Breast epithelium (tissue), 4 donors: Measurements from ENCODE around the gene RAPGEF4. TPM values are rescaled to one million over a fixed set of nuclear protein-coding genes. Genes with fewer than 3 reads are reported as not detected.

ENCODE experiments used
- DNase-seq, 2 donors: peaks; one replicate each; pipeline ENCODE4 v3.0.0-alpha.2; 2019; ENCODE audit warnings: low spot score in 2 of 2
- H3K27ac ChIP-seq, 2 donors: fragments of 200-600 bp; sonication (generic) in 1 of 2; one replicate each; pipeline ENCODE4 v1.5.1; 2016 to 2019; ENCODE audit warnings: mild to moderate bottlenecking in 1 of 2
- H3K27me3 ChIP-seq, 2 donors: fragments of 200-600 bp; sonication (generic) in 1 of 2; one replicate each; pipeline versions ENCODE4 v1.5.1 to v1.6.0; 2017 to 2019; ENCODE audit warnings: control low read depth in 1 of 2, mild to moderate bottlenecking in 1 of 2
- H3K36me3 ChIP-seq: fragments of 200-600 bp; one replicate; pipeline ENCODE4 v1.5.1; 2019
- H3K4me1 ChIP-seq, 2 donors: fragments of 200-600 bp; sonication (generic); one replicate each; pipeline ENCODE4 v1.5.1; 2016 to 2019; ENCODE audit warnings: control low read depth in 1 of 2
- H3K4me3 ChIP-seq, 3 donors: fragments of 200-600 bp; sonication (generic); 1 replicate in 2 of 3; 2 replicates in 1 of 3; pipeline ENCODE4 v1.5.1; 2016 to 2019; ENCODE audit warnings: mild to moderate bottlenecking in 3 of 3, moderate library complexity in 2 of 3
- H3K9me3 ChIP-seq, 2 donors: fragments of 200-600 bp; sonication (generic) in 1 of 2; one replicate each; pipeline ENCODE4 v1.5.1; 2016 to 2019; ENCODE audit warnings: control low read depth in 1 of 2
- POLR2A ChIP-seq: fragments of 450-650 bp; IDR thresholded peaks from one replicate; pipeline ENCODE4 v1.6.1; 2016; ENCODE audit warnings: antibody characterized with exemption, mild to moderate bottlenecking, moderate library complexity
- POLR2AphosphoS5 ChIP-seq, 3 donors: sonication (generic); formaldehyde crosslinking; IDR thresholded peaks; one replicate each; pipeline ENCODE4 v1.6.1; 2017; ENCODE audit warnings: antibody characterized with exemption in 3 of 3
- intact Hi-C: fragments of 100-400 bp; cut with DNase I; formaldehyde crosslinking; loops from one replicate; pipeline ENCODE4 v1.15.1; 2023; ENCODE audit warnings: low total_unique reads
- total RNA-seq, 3 donors: library from RNA; depleted of rRNA; stranded (reverse); fragments of >200 nt; gene quantifications; one replicate each; pipeline ENCODE4 v1.1.0, GENCODE V29; 2016
- TF ChIP-seq, protein P1 (sequence below), 3 donors: fragments of 450-650 bp; IDR thresholded peaks; one replicate each; pipeline ENCODE4 v1.5.1; 2016 to 2017; ENCODE audit warnings: antibody characterized with exemption in 3 of 3, mild to moderate bottlenecking in 3 of 3, moderate library complexity in 3 of 3

RAPGEF4 gene
- total RNA-seq, 3 donors from 2014 or later = 7.7 to 12.8 (median 11.6) TPM

DNA sequence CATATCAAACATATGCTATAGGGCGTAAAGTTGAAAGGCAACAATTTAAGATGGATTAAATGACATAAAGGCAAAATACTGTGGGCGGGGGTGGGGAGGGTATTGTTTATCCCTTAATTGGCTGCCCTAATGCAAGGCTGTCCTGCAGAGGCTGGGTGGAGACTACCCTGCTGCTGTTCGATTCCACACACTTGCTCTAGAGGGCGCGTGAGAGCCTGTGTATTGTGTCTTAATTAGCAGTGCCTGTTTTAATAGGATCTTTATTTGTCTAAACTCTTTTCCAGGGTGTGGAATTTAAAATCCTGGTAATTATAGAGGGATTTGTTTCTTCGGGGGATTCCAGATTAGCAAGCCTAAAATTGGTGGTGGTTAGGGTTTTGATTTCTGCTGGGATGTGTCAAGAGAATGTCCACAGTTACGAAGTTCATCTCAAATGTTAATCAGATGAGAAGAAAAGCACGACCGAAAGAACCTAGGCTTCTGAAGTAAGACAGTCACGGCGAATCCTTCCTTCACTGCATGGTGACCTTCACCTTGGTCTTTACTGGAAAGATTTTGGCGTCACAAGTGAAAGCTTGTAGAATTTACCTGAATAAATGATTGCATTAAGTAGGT lies 236.5 kb downstream of the RAPGEF4 start:
- H3K36me3 ChIP-seq = no peaks in the 10 kb centered on the region
- no peak overlapping the region for H3K27ac ChIP-seq
- TF ChIP-seq POLR2AphosphoS5 (IDR thresholded peaks at IDR 0.05) (no peak), POLR2A (no peak)
- TF ChIP-seq, protein P1, sequence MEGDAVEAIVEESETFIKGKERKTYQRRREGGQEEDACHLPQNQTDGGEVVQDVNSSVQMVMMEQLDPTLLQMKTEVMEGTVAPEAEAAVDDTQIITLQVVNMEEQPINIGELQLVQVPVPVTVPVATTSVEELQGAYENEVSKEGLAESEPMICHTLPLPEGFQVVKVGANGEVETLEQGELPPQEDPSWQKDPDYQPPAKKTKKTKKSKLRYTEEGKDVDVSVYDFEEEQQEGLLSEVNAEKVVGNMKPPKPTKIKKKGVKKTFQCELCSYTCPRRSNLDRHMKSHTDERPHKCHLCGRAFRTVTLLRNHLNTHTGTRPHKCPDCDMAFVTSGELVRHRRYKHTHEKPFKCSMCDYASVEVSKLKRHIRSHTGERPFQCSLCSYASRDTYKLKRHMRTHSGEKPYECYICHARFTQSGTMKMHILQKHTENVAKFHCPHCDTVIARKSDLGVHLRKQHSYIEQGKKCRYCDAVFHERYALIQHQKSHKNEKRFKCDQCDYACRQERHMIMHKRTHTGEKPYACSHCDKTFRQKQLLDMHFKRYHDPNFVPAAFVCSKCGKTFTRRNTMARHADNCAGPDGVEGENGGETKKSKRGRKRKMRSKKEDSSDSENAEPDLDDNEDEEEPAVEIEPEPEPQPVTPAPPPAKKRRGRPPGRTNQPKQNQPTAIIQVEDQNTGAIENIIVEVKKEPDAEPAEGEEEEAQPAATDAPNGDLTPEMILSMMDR (IDR thresholded peaks at IDR 0.05) = peak in 1 of 3 donors; percentile 61
- no peak overlapping the region for H3K4me3 ChIP-seq
- no peaks in the 10 kb centered on the region for H3K27me3 ChIP-seq
- peaks cover 0 to 7% of the 10 kb centered on the region in 2 donors for H3K4me1 ChIP-seq
- intact Hi-C loops = no loop called here
- DNase-seq = no peak
- H3K9me3 ChIP-seq = no peaks in the 10 kb centered on the region

DNA sequence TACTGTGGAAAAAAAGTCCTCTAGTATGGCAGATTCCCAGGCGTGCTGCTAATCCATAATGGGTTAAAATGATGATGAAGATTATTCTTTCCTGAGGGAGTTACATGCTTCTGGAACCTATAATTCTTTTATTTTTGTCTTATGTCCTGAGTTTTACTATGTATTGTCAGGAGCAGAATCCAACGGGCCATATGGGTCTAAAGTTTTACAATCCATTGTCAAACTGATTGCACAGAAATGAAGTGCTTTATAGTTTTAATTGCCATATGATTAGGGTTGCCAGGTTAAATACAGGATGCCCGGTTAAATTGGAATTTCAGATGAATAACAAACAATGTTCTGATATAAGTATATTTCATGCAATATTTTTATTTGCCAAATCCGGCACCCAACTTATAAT lies 239.1 kb downstream of the RAPGEF4 start:
- no peaks in the 10 kb centered on the region for H3K9me3 ChIP-seq
- no peak overlapping the region for H3K4me3 ChIP-seq
- H3K27ac ChIP-seq = no peak overlapping the region
- no peak for DNase-seq
- intact Hi-C loops = no loop called here
- no peaks in the 10 kb centered on the region for H3K27me3 ChIP-seq
- TF ChIP-seq, protein P1 (IDR thresholded peaks at IDR 0.05) = no peak
- no peaks in the 10 kb centered on the region for H3K4me1 ChIP-seq
- no peaks in the 10 kb centered on the region for H3K36me3 ChIP-seq

DNA sequence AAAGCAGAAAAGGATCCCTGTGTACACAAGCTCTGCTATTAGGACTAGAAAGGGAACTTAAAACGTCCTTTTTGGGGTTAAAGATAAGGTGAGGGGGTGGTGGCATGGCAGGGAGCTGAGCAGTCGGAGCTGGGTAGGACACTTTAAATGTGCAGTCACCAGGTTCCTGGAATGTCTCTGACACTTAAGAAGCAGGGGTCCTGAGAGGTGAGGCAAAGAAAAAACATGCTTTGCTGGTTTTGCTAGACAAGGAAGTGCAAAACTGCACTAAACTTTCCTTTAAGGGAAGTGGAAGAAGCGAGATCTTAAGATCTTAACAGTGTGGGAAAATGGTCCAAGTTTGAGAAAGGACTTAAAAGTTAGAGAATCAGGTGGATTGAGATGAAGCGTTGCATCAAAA lies 240.5 kb downstream of the RAPGEF4 start:
- intact Hi-C loops = no loop called here
- Histone ChIP-seq H3K36me3 (no peaks in the 10 kb centered on the region), H3K9me3 (no peaks in the 10 kb centered on the region), H3K27me3 (no peaks in the 10 kb centered on the region), H3K27ac (no peak overlapping the region), H3K4me3 (no peak overlapping the region), H3K4me1 (no peaks in the 10 kb centered on the region)
- no peak for TF ChIP-seq POLR2AphosphoS5 (IDR thresholded peaks at IDR 0.05)
- no peak for TF ChIP-seq POLR2A
- TF ChIP-seq, protein P1 (IDR thresholded peaks at IDR 0.05) = no peak
- no peak for DNase-seq

DNA sequence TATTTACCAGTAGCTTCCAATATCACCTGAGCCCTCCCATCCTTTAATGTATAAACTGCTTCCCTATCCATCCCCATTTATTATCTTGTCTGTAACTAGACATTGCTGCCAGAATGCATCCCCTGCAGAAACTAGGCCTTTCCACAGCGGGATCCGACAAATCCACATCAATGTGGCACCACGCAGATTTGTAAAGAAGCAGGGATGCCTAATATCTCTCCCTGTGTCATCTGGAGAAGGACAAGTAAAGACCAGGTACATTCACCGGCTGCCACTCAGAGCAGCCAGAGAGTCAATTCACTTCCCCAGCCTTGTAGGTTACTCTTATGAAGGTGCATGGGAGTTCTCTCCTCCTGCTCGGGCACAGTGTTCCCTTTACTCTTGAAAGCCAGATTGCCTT lies 241.2 kb downstream of the RAPGEF4 start:
- H3K9me3 ChIP-seq = no peaks in the 10 kb centered on the region
- H3K4me3 ChIP-seq = no peak overlapping the region
- no peaks in the 10 kb centered on the region for H3K36me3 ChIP-seq
- DNase-seq = no peak
- H3K4me1 ChIP-seq = no peaks in the 10 kb centered on the region
- intact Hi-C loops = no loop called here
- TF ChIP-seq POLR2A = no peak
- no peak for TF ChIP-seq POLR2AphosphoS5 (IDR thresholded peaks at IDR 0.05)
- TF ChIP-seq, protein P1 (IDR thresholded peaks at IDR 0.05) = no peak
- no peak overlapping the region for H3K27ac ChIP-seq
- no peaks in the 10 kb centered on the region for H3K27me3 ChIP-seq

DNA sequence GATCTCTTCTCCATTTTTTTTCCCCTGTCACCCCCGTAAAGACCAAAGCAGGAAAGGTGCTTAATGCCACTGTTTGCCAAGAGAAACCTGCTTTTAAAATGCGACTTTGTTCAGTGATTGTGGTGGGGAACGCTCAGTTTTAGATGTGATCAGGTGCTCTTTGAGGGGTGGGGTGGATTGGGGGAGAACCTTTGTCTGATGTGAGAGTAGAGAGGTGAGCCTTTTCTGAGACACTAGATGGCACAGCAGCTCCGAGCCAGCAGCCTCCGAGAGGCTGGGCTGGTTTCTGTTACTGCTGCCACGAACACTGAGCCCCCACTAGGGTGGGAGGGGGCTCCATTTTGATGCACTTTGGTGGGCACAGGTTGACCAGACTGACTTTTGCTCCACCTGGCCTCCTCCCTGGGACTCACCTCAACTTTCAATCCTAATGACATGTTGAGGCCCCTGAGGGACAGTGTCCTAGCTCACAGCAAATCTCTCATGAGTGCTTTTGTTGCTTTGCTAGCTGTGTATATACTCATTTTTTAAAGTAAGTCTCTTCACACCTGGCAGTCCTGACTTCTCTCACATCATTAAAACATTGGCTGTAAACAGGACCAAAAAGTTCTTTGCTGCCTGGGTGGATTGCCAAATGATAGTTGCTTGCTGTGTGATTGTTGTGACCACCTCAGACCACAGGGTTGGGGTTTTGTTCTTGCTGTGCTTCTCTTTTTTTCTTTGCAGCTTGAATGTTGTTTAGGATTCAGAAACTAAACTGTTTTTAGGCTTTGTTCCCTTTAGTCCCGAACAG lies 241.8 kb downstream of the RAPGEF4 start:
- H3K4me3 ChIP-seq = no peak overlapping the region
- H3K9me3 ChIP-seq = no peaks in the 10 kb centered on the region
- no peak for DNase-seq
- no peaks in the 10 kb centered on the region for H3K36me3 ChIP-seq
- no peaks in the 10 kb centered on the region for H3K4me1 ChIP-seq
- H3K27ac ChIP-seq = no peak overlapping the region
- H3K27me3 ChIP-seq = no peaks in the 10 kb centered on the region
- TF ChIP-seq POLR2AphosphoS5 (IDR thresholded peaks at IDR 0.05) = no peak
- TF ChIP-seq, protein P1 (IDR thresholded peaks at IDR 0.05) = peak in 1 of 3 donors; percentile 46
- intact Hi-C loops = no loop called here
